SK-N-SH treated with all-trans-retinoic acid at 6 μM for 48 hours (cell line): ENCODE results near the gene DPP6.

Experiments
- ATAC-seq: fragments of 200-7000 bp; cut with Tn5 transposase; 3 replicates; pipeline ENCODE4 v1.9.1; 2020; ENCODE audit warnings: mild to moderate bottlenecking, moderate library complexity
- ARNTL ChIP-seq: fragments of 450-650 bp; formaldehyde crosslinking; IDR thresholded peaks from 2 replicates; pipeline ENCODE4 v1.5.0; 2020; ENCODE audit warnings: low read depth, mild to moderate bottlenecking, moderate library complexity, borderline replicate concordance
- CREB5 ChIP-seq: fragments of 250-450 bp; sonication (Bioruptor Pico); IDR thresholded peaks from 2 replicates; pipeline ENCODE4 v1.5.1; 2020; ENCODE audit warnings: low read depth, mild to moderate bottlenecking, moderate library complexity
- CSDC2 ChIP-seq: fragments of 250-450 bp; sonication (Bioruptor Pico); IDR thresholded peaks from 2 replicates; pipeline ENCODE4 v1.5.0; 2020; ENCODE audit warnings: mild to moderate bottlenecking, moderate library complexity
- CSRNP3 ChIP-seq: fragments of 250-450 bp; sonication (Bioruptor Pico); IDR thresholded peaks from 2 replicates; pipeline ENCODE4 v1.5.1; 2021; ENCODE audit warnings: mild to moderate bottlenecking, moderate library complexity
- GLIS3 ChIP-seq: fragments of 250-450 bp; sonication (Bioruptor Pico); IDR thresholded peaks from 2 replicates; pipeline ENCODE4 v1.5.0; 2020; ENCODE audit warnings: mild to moderate bottlenecking, moderate library complexity
- ISL1 ChIP-seq: fragments of 250-450 bp; sonication (Bioruptor Pico); IDR thresholded peaks from 2 replicates; pipeline ENCODE4 v2.1.2; 2022; ENCODE audit warnings: mild to moderate bottlenecking, moderate library complexity
- PATZ1 ChIP-seq: fragments of 250-450 bp; sonication (Bioruptor Pico); IDR thresholded peaks from 2 replicates; pipeline ENCODE4 v1.8.0; 2020; ENCODE audit warnings: mild to moderate bottlenecking, moderate library complexity, borderline replicate concordance
- POU6F1 ChIP-seq: fragments of 250-450 bp; sonication (Bioruptor Pico); IDR thresholded peaks from 2 replicates; pipeline ENCODE4 v1.8.0; 2021; ENCODE audit warnings: low read depth, mild to moderate bottlenecking, moderate library complexity, borderline replicate concordance
- PPARA ChIP-seq: fragments of 250-450 bp; sonication (Bioruptor Pico); IDR thresholded peaks from 2 replicates; pipeline ENCODE4 v1.5.0; 2020; ENCODE audit warnings: mild to moderate bottlenecking, borderline replicate concordance
- SNAI2 ChIP-seq: fragments of 250-450 bp; sonication (Bioruptor Pico); IDR thresholded peaks from 2 replicates; pipeline ENCODE4 v1.5.0; 2020; ENCODE audit warnings: mild to moderate bottlenecking, moderate library complexity
- TOX ChIP-seq: fragments of 250-450 bp; sonication (Bioruptor Pico); IDR thresholded peaks from 2 replicates; pipeline ENCODE4 v1.8.0; 2021; ENCODE audit warnings: mild to moderate bottlenecking, moderate library complexity, borderline replicate concordance
- ZC3H10 ChIP-seq: fragments of 250-450 bp; sonication (Bioruptor Pico); IDR thresholded peaks from 2 replicates; pipeline ENCODE4 v1.5.1; 2021; ENCODE audit warnings: mild to moderate bottlenecking, moderate library complexity
- ZFP30 ChIP-seq: fragments of 450-650 bp; formaldehyde crosslinking; IDR thresholded peaks from 2 replicates; pipeline ENCODE4 v1.5.0; 2022; ENCODE audit warnings: mild to moderate bottlenecking, moderate library complexity
- ZNF565 ChIP-seq: fragments of 450-650 bp; formaldehyde crosslinking; conservative IDR thresholded peaks from 2 replicates; pipeline ENCODE4 v1.5.0; 2020; ENCODE audit warnings: low read depth, mild to moderate bottlenecking, moderate library complexity
- ZNF8 ChIP-seq: fragments of 450-650 bp; formaldehyde crosslinking; IDR thresholded peaks from 2 replicates; pipeline ENCODE4 v1.5.0; 2020; ENCODE audit warnings: mild to moderate bottlenecking, moderate library complexity

Gene DPP6

GRCh38 chr7:154914308-154914995 is 862.3 kb downstream of the DPP6 start (continued):
- TF ChIP-seq ISL1 (CRISPR knock-in tag) = no peak
- no peak for TF ChIP-seq POU6F1 (CRISPR knock-in tag)
- TF ChIP-seq ZNF8 (CRISPR knock-in tag) = no peak
- TF ChIP-seq SNAI2 (CRISPR knock-in tag) = no peak
- TF ChIP-seq TOX (CRISPR knock-in tag) = no peak
- TF ChIP-seq ARNTL (CRISPR knock-in tag) = no peak

- ATAC-seq = no peak; the same call in 2 of the 3 replicates
- TF ChIP-seq ZNF565 (no peak), CREB5 (CRISPR knock-in tag) (no peak), CSRNP3 (CRISPR knock-in tag) (no peak), GLIS3 (CRISPR knock-in tag) (no peak), ZC3H10 (CRISPR knock-in tag) (no peak), PATZ1 (CRISPR knock-in tag) (no peak), POU6F1 (CRISPR knock-in tag) (no peak), TOX (CRISPR knock-in tag) (no peak), PPARA (CRISPR knock-in tag) (no peak), ZFP30 (CRISPR knock-in tag) (no peak)
Measured at GRCh38 chr7:154914996-154915380, 862.8 kb downstream of the DPP6 start.

GRCh38 chr7:154915600-154915999 is 863.4 kb downstream of the DPP6 start:
- ATAC-seq = no peak
- TF ChIP-seq ZC3H10 (CRISPR knock-in tag) = no peak

GRCh38 chr7:154916381-154916780 is 864.2 kb downstream of the DPP6 start:
- no peak for TF ChIP-seq TOX (CRISPR knock-in tag)
- no peak for TF ChIP-seq GLIS3 (CRISPR knock-in tag)
- ATAC-seq = no peak

- TF ChIP-seq CREB5 (CRISPR knock-in tag) (no peak), CSDC2 (CRISPR knock-in tag) (no peak)
- no peak for ATAC-seq
Measured at GRCh38 chr7:154916856-154917807, 864.9 kb downstream of the DPP6 start.
